Adrenal gland (tissue), 5 donors: ENCODE measurements around the gene WWOX.

Experiments
- POLR2A ChIP-seq, 2 donors: fragments of 450-650 bp; IDR thresholded peaks; one replicate each; pipeline ENCODE4 v1.6.1; 2017; ENCODE audit warnings: antibody characterized with exemption in 2 of 2, mild to moderate bottlenecking in 2 of 2, moderate library complexity in 1 of 2
- TF ChIP-seq, protein P1 (sequence below), 6 experiments: fragments of 450-650 bp in 4 of 6; fragments of 200-600 bp in 2 of 6; sonication (generic) in 1 of 6; IDR thresholded peaks; 1 replicate in 5 of 6; 2 replicates in 1 of 6; pipeline versions ENCODE4 v1.5.1 to v1.8.0; 2016 to 2021; ENCODE audit warnings: antibody characterized with exemption in 6 of 6, mild to moderate bottlenecking in 2 of 6, moderate library complexity in 1 of 6
- donor health status: DM: no; HTN: no; CAD: no.

DNA sequence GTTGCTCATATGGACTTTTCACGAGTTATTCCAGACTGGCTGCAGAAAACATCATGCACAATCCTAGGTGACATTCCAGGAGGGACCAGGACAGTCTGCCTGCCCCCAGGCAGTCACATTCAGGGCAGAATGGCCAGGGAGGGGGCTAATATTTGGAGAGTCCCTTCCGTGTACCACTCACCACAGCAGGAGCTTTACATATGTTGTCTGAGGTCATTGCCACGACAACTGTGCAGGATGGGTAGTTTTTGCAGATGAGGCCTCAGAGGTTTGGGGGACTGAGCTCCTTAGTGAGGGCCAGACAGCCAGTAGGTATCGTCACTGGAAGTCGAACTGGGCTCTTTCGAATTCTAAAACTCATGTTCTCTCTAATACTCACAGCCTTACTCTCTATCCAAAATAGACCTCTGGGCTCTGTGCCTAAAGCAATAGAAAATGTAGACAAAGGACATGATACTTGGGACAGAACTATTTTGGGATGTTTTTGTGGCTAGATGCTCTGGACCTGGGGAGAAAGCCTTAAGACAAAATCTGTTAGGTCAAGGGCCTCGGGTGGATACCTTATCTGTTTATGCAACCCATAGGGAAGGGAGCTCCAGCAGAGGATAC is 1162.6 kb downstream of the WWOX start:
- TF ChIP-seq POLR2A (IDR thresholded peaks at IDR 0.05) = no peak
- TF ChIP-seq, protein P1, sequence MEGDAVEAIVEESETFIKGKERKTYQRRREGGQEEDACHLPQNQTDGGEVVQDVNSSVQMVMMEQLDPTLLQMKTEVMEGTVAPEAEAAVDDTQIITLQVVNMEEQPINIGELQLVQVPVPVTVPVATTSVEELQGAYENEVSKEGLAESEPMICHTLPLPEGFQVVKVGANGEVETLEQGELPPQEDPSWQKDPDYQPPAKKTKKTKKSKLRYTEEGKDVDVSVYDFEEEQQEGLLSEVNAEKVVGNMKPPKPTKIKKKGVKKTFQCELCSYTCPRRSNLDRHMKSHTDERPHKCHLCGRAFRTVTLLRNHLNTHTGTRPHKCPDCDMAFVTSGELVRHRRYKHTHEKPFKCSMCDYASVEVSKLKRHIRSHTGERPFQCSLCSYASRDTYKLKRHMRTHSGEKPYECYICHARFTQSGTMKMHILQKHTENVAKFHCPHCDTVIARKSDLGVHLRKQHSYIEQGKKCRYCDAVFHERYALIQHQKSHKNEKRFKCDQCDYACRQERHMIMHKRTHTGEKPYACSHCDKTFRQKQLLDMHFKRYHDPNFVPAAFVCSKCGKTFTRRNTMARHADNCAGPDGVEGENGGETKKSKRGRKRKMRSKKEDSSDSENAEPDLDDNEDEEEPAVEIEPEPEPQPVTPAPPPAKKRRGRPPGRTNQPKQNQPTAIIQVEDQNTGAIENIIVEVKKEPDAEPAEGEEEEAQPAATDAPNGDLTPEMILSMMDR (IDR thresholded peaks at IDR 0.05) = no peak
